Stimulated activated naive CD8-positive, alpha-beta T cell treated with anti-CD3 and anti-CD28 coated beads, Interleukin-15, Interleukin-2, amounts not matched to agents 100 U/mL and 50 U/mL, for 24 hours (primary cell): ENCODE data around the gene GPR152.
"Not testable (repeated sequence)": the region's sequence is repeated elsewhere in the genome, so short reads cannot be mapped to it uniquely, and the experiment has no call there.

Experiments
- ATAC-seq: fragments of 150-1000 bp; cut with Tn5 transposase; one replicate; pipeline ENCODE4 v1.10.0; 2021
- DNase-seq: peaks from one replicate; pipeline ENCODE4 v3.0.0; 2021

Gene GPR152

DNA sequence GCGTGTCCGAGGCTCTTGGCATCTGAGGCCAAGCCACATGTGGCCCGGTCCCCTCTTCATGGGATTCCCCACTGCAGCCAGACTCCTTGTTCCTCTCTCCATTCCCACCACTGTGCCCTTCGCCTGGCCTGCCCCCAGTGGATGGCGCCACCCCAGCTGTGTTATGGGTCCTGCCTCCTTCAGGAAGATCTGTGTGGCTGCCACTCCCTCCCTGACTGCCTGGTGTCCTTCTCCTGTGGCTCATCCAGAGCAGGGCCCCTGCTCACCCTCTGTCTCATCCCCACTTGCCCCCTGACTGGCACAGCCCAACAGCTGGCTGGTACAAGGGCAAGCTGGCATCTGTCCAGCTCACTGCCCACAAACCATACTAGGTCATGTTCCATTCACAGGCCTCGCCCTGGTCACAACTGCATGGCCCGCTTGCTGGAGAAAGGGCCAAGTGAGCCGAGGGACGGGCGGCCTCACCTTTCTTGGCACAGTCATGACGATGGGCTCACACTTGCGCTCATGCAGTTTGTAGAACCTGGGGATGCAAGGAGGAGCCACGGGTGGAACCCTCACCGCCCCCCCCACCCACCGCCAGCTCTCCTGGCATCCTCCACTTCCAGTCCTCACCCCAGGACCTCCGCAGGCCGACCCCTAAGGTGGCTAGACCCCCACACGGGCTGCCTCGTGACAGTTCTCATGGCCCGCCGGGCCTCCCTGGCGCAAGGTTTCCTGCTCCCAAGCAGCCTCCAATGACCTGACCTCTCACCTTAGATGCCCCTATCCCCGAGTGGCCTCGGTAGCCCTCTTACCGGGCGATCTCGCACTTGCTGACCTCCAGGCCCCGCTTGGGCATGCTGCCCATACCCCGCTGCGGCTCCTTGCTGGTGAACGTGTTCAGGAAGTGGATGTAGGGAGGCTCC is 13.0 kb downstream of the GPR152 start:
- ATAC-seq (no peak), DNase-seq (peak; percentile 63)

DNA sequence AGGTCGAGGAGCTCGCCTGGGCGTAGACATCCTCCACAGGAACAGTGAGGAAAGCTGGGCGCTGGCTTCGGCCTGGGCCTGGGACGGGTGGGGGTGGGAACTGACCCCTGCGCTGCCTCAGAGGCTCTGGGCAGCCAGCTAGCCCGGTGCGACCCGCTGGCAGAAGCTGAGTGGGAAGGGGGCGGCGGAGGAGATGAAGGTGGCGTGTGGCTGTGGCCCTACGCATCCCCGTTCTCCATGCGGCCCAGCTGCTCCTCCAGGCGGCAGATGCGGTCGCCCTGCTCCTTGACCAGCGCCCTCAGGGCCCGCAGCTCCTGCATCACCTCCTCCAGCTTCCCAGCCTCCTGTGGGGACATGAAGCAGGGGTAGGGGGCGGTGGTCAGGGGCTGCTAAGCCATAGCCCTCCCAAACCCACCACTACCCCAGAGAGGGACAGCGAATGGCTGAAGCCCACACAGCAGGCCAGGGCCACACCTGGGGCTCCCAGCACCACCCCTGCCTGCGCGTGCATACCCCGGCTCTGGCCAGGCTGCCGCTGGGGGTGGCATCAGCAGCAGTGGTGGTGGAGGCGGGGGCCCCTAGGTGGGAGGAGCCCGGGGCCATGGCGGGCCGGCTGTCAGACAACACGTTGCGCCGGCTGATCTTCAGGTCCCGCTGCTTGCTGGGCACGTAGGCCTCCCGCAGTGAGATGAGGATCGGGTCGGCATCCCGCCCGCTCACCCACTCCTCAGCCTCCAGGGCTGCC is 14.2 kb downstream of the GPR152 start:
- ATAC-seq (peak; percentile 37), DNase-seq (peak; percentile 90)

DNA sequence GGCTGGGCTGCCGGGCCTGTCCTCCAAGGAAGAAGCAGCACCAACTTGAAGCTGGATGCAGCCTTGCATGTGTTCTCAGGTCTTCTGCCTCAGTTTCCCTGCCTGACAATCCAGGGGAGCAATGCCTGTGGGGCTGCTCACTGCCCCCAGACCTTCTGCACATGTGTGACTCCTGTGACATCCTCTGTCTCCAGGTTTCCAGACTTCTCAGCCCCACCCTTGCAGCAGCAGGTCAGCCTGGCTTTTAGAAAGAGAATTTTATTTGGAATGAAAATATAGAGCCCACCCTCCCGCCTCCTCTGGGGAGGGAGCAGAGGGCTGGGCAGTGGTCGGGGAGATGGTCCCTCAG is 14.7 kb downstream of the GPR152 start:
- ATAC-seq (no peak), DNase-seq (no peak)

DNA sequence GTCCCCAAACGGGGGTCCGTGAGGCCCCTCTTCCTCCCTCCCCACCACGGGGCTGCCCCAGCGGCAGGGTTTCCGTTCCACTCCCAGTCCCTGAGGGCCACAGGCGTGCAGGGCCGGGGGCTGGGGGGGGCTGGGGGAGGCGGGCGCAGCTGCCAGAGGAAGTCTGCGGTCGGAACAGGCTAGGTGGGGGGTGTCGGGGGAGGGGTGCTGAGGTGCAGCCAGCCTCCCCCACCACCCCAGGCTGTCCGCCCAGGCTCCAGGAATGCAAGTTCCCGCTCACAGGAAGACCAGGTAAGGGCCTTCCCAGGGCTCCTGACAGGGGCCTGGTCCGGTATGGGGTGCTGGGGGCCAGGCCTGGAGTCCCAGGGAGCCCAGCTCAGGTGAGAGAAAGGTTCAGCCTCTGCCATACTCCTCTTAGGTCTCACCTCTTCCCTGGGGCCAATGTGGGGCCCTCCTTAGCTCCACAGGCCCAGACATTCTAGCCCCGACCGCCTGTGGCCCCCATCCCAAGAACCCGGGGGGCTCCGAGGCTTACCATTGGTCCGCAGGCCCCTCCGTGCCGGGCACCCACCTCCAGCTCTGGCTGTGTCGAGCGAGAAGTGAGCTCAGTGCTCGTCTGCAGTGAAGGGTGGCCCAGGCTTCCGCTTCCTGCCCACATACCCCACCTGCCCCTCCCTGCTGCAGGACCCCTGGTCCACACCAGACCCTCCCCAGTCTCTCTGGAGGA is 15.3 kb downstream of the GPR152 start, which contains the start of gene PTPRCAP:
Gene PTPRCAP, minus strand, starts transcription at position 601 of the 727 bp plus-strand sequence. Its CDS starts 63 bp downstream, at position 538.
- ATAC-seq (peak; percentile 10), DNase-seq (peak; percentile 82)

DNA sequence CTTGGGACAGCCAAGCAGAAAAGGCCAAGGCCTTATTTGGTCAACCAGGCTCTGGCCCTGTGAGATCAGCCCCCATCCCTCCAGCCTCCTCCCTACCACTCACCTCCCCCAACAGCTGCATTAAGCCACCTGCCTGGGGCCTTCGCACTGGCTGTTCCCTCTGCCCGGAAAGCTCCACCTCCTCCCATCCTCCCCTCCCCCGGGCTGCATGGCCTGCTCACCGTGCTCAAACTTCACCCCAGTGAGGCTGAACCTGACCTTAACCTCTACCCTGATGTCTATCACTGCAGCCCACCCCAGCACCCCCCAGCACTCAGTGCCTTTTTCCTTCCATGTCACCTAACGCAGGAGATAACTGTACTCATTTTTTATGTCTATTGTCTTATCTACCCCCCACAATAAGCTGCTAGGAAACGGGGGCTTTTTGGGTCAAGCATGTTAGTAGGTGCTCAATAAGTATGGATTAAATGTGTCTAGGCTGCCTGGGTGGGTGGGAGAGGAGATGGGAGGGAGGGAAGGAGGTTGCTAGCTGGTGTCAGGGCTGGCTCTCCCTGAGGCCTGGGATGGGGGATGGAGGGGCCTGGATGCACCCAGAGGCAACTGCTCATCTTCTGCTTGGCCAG is 16.0 kb downstream of the GPR152 start:
- peak; percentile 45 for ATAC-seq
- peak; percentile 87 for DNase-seq

DNA sequence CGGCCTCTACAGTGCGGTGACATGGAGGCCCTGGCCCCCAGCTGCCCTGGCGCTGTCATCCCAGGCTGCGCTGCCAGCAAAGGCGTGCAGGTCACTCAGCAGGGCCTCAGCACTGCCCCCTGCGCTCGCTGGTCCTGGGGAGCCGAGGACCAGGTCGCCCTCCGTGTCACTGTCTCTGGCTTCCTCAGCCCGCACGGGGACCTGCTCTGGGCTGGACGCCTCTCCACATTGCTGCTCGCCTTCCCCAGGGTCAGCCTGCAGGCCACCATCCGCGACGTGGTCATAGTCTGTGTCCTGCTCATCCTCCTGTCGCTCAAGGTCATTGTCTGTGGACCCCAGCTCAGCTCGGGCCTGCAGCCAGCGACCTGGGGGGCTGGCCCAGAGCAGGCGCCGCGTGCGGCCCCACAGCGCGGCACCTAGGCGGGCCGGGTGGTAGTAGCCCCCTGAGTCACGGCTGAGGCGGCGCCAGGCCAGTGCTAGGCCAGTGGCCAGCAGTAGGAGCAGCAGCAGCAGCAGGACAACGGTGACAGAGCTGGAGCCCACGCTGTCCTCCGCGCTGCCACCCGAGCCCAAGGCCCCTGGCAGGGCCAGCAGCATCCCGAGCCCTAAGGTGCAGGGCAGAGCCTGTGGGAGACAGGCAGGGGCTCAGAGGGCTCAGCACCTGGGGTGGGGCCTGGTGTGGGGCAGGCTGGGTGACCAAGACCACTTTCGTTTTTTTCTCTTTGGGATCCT is 16.6 kb downstream of the GPR152 start:
- ATAC-seq = peak; percentile 5
- DNase-seq = peak; percentile 36

DNA sequence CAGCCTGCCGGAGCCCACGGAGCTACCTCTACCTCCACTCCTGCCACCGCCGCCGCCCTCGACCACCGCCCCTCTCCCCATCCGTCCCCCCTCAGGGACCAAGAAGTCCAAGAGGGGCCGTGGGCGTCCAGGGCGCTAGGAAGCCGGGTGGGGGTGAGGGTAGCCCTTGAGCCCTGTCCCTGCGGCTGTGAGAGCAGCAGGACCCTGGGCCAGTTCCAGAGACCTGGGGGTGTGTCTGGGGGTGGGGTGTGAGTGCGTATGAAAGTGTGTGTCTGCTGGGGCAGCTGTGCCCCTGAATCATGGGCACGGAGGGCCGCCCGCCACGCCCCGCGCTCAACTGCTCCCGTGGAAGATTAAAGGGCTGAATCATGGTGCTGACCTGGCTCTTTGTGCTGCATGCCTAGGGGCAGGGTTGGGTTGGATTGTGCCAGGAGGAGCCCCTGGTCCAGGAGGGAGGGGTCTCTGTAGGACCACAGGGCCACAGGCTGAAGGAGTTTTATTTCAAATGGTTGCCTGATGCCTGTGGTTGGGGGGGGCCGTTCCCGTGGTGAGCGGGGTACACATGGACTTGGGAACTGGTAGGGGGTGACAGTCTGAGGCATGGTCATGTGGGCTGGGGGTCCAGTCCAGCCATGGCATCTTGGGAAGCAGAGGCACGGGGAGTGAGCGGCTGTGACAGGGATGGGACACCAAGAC is 17.4 kb downstream of the GPR152 start:
- DNase-seq = peak; percentile 73
- peak; percentile 6 for ATAC-seq

DNA sequence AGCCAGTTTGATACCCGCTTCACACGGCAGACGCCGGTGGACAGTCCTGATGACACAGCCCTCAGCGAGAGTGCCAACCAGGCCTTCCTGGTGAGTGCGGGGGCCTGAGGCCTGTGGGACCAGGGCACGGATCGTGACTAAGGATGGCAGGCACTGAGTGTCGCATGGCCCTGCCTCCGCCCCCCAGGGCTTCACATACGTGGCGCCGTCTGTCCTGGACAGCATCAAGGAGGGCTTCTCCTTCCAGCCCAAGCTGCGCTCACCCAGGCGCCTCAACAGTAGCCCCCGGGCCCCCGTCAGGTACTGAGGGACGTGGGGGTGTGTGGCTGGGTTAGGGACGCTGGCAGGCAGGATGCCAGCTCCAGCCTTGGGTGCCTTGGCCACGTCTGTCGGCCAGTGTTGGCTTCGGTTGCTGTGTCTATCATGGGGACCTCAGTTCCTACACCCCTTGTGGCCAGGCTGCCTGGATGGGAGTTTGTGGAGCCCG is 18.1 kb downstream of the GPR152 start:
- ATAC-seq (peak; percentile 11), DNase-seq (peak; percentile 59)

DNA sequence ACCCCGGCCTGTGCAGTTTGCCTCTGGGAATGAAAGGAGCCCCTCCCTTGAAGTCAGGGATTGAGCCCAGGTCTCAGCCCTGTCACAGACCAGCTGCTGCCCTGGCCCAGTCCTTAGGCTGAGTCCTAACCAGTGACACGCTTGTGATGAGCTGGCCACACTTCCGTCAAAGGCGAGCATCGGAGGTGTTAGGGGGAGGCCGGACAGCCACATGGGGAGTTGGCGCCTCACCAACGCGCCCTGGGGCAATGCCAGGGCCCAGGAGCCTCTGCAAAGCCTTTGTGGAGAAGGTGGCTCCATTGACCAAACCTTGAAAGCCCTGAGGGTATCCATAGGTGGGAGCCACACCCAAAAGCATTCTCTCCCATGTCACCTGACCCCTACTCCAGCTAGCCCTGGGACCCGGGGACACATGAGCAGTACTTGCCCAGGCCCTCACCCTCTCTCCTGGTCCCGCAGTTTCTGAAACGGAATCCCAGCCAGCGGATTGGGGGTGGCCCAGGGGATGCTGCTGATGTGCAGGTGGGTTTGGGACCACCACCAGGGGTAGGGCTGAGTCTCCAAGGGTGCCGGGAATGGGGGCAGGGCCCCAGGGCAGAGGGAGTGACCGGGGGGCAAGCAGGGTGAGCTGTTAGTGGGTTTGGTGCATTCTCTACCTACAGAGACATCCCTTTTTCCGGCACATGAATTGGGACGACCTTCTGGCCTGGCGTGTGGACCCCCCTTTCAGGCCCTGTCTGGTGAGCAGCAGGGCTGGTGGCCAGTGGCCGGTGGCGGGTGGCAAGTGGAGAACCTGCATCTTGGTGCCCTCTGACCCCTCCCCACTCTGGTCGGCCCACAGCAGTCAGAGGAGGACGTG is 18.8 kb downstream of the GPR152 start:
- DNase-seq (peak; percentile 42), ATAC-seq (no peak)

DNA sequence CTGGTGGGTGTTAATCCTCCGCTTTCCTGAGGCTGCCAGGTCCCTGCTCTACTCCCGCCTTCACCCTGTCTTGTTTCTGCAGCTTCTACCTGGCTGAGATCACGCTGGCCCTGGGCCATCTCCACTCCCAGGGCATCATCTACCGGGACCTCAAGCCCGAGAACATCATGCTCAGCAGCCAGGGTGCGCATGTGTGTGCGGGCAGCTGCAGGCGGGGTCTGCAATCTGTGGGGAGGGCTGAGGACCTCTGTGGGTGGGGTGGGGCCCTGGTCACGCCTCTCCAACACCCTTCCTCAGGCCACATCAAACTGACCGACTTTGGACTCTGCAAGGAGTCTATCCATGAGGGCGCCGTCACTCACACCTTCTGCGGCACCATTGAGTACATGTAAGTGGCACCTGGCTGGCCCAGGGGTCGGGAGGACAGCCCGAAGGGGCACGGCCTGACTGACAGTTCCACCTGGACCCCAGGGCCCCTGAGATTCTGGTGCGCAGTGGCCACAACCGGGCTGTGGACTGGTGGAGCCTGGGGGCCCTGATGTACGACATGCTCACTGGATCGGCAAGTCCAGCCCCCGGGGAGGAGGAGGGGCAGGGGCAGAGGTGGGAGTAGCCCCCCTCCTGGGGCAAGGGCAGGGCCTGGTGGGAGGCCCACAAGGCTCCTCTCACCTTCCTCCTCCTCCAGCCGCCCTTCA is 19.7 kb downstream of the GPR152 start:
- ATAC-seq (no peak), DNase-seq (no peak)

DNA sequence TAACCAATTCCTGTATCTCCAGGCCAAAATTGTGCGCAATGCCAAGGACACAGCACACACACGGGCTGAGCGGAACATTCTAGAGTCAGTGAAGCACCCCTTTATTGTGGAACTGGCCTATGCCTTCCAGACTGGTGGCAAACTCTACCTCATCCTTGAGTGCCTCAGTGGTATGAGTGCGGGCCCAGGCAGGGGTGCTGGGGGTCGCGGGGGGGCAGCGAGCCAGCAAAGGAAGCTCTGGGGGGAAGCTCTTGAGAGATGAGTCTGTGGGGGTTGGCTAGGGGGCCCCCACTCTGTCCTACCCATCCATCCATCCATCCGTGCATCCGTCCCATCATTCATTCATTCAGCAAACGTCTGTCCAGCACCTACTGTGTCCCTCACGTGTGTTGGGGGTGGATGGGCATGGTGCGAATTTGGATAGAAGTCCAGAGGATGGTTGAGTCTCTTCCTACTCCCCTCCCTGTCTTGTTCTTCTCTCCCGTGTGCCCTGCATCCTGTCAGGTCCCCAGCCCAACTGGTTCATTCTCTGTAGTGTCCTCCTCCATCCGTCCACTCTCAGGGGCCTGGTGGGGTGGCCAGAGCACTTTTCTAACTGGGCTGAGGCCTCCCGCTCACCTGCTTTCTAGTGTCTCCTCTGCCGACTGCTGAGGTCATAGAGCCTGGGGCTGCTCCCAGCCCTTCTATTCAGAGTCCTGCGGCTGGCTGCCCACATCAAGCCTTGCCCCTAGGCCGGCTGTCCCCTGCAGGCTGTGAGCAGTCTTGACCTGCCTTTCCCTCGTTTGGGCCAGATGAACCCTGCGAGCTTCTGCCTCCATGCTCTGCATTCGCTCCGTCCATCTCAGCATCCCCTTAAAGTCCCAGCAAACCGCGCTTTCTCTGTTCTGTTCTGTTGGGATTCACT is 20.9 kb downstream of the GPR152 start:
- ATAC-seq (no peak), DNase-seq (no peak)

DNA sequence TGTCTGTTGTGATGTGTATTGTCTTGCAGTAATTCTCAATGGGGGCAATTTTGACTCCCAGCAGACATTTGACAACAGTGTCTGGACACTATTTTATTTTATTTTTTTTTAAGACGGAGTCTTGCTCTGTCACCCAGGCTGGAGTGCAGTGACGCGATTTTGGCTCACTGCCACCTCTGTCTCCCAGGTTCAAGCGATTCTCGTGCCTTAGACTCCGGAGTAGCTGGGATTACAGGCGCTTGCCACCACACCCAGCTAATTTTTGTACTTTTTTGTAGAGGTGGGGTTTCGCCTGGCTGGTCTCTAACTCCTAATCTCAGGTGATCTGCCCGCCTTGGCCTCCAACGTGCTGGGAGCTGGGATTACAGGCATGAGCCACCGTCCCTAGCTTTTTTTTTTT is 22.8 kb downstream of the GPR152 start:
- no peak for ATAC-seq

DNA sequence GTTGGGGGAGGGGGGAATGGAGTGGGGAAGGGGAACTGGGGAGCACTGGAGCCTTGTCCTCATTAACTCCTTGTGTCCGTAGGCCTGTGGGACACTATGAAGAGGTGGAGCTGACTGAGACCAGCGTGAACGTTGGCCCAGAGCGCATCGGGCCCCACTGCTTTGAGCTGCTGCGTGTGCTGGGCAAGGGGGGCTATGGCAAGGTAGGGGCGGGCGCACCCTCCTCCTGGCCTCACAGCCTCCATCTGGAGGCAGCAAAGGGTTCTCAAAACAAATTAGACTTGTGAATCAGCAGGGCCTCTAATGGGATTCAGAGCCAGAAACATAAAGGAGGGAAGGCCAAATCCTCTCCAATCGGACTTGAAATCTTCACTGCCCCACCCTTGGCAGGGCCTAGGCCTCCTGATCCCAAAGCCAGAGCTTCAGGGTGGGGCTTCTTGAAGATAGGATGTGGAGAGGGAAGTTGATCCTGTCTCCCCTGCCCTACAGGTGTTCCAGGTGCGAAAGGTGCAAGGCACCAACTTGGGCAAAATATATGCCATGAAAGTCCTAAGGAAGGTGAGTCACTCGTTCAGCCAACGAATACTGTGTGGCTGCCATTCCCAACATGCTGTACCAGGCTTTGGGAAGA is 23.4 kb downstream of the GPR152 start:
- DNase-seq (peak; percentile 20), ATAC-seq (no peak)

More for the DNA sequence above, 22.8 kb downstream of the GPR152 start:
- no peak for DNase-seq

DNA sequence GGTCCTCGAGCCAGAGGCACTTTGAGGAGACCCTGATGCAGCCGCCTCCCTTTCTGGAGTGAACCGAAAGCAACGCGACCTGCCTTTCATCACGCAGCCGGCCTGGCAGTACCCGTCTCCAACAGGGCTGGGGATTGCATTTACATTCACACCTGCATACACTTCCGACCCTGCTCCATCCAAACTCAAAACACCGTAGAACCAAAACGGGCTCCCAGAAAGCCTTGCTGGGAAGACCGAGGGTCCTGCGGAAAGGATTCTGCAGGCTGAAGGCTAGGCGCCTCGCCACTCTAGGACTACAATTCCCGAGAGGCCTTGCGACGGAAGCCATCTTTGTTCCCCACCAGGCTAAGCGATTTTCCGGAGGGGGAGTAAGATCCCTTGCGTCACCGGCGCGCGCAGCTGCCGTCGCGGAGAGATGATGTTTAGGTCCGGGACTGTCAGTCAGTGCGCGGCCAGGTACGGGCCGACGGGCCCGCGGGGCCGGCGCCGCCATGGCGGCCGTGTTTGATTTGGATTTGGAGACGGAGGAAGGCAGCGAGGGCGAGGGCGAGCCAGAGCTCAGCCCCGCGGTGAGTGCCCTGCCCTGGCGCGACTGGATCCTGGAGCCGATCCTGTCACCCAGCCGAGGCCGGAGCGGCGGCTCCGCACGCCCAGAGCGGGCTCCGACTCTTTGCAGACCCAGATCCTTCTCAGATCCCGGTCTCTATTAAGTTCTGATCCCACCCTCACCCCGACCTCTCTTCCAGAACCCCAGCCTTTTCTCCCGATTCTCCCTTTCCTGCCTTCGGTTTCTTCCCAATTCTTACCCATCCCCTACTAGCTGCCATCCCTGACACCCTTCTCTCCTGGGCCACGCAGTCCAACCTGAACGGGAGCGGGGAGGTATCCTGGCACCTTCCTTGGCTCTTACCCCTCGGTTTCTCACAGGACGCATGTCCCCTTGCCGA is 24.2 kb downstream of the GPR152 start, which contains the start of gene RPS6KB2:
Gene RPS6KB2, plus strand, starts transcription at position 443 of the 950 bp plus-strand sequence. Its CDS starts 52 bp downstream, at position 495.
- DNase-seq (peak; percentile 100), ATAC-seq (peak; percentile 91)

DNA sequence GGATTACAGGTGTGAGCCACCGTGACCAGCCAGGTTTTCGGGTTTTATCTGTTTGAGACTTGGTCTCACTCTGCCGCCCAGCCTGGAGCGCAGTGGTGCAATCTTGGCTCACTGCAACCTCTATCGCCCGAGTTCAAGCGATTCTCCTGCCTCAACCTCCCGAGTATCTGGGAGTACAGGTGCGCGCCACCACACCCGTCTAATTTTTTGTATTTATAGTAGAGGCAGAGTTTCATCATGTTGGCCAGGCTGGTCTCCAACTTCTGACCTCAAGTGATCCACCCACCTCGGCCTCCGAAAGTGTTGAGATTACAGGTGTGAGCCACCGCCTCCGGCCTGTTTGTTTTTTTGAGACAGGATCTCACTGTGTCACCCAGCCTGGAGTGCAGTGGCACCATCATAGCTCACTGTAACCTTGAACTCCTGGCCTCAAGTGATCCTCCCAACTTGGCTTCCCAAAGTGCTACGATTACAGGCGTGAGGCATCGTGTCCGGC is 25.1 kb downstream of the GPR152 start:
- DNase-seq = peak; percentile 37
- not testable (repeated sequence) for ATAC-seq
